HG03565 (cell line): Measurements from ENCODE around the gene DGAT2.
A peak's percentile ranks its signal among the peaks of the same experiment; 100 is the strongest.
"Not testable (repeated sequence)": the region's sequence is repeated elsewhere in the genome, so short reads cannot be mapped to it uniquely, and the experiment has no call there.

Source experiments
- ATAC-seq: cut with Tn5 transposase; IDR thresholded peaks from one replicate; pipeline ENCODE4 v1.9.1; 2021; ENCODE audit warnings: mild to moderate bottlenecking, moderate library complexity; ENCODE audit not compliant: unreplicated experiment

Gene DGAT2

GRCh38 chr11:75748729-75749273 lies 19.8 kb upstream of the DGAT2 start:
- not testable (repeated sequence) for ATAC-seq

GRCh38 chr11:75754933-75755332 lies 13.6 kb upstream of the DGAT2 start:
- ATAC-seq = not testable (repeated sequence)

- ATAC-seq = no peak
Measured at GRCh38 chr11:75757651-75758050, 10.9 kb upstream of the DGAT2 start.

DNA sequence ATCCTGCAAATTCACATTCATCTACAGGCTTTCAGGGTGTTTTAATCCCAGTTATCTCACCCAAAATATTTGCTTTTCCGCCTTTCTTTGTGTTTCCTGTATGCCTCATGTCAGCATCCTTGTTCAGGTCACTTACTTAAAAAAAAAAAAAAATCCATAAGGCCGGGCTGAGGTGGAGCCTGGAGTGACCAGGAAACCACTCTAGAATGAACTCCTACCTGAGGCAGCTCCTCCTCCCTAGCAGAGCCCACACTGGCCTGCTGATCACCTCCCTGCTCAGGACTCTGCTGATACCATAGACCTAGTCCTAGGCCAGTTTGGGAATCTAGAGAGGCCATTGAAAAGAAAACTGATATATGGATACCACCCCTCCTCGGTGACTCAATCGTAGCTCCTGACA lies 8.7 kb upstream of the DGAT2 start:
- no peak for ATAC-seq

GRCh38 chr11:75760243-75760642 lies 8.3 kb upstream of the DGAT2 start:
- no peak for ATAC-seq

GRCh38 chr11:75760710-75761493 lies 7.7 kb upstream of the DGAT2 start:
- ATAC-seq = no peak

DNA sequence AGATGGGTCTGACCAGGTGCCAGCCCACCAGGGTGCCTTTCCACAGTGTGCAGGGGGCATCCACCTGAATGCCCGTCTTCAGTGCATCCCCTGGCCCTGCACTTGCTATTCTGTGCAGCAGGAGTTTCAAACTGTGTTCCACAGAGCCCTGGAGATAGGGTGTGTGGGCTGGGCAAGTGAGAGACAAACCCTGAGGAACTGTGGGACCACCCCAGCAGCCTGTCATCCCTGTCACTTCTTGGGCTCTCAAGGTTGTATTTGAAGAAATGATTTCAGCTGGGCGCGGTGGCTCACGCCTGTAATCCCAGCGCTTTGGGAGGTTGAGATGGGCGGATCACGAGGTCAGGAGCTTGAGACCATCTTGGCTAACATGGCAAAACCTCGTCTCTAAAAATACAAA lies 6.4 kb upstream of the DGAT2 start:
- ATAC-seq = no peak

GRCh38 chr11:75762885-75763284 lies 5.7 kb upstream of the DGAT2 start:
- no peak for ATAC-seq

GRCh38 chr11:75763846-75764245 lies 4.7 kb upstream of the DGAT2 start:
- no peak for ATAC-seq

- ATAC-seq = no peak
Measured at GRCh38 chr11:75765116-75765515, 3.5 kb upstream of the DGAT2 start.

GRCh38 chr11:75766443-75767227 lies 1.9 kb upstream of the DGAT2 start:
- no peak for ATAC-seq

DNA sequence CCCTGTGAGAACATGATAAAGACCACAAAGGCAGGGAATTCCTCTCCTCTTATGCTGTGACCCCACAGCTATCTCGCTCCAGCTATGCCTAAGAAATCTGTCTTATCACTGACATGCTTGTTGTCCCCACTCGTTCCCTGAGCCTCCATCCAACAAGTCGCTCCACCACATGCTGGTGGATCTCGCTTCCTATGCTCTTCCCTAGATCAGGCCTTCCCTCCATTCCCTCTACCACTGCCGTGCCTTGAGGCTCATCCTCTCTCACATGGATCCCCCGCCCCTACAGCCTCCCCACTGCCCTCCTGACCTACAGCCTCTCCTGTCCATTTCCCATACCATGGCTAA lies 1.4 kb upstream of the DGAT2 start:
- no peak for ATAC-seq

DNA sequence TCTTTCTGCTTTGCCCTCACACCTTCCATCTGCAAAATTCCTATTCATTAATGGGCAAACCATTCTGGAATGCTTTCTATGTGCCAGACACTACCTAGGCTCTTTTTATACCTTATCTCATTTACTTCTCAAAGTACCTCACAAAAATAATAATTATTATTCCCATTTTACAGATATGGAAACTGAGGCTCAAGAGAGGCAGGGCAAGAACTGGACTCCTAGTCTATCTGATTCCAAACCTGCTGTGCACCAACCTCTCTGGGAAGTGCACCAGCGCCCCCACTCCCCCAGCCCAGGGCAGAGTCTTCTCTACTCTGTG lies 826 bp upstream of the DGAT2 start:
- ATAC-seq = no peak

DNA sequence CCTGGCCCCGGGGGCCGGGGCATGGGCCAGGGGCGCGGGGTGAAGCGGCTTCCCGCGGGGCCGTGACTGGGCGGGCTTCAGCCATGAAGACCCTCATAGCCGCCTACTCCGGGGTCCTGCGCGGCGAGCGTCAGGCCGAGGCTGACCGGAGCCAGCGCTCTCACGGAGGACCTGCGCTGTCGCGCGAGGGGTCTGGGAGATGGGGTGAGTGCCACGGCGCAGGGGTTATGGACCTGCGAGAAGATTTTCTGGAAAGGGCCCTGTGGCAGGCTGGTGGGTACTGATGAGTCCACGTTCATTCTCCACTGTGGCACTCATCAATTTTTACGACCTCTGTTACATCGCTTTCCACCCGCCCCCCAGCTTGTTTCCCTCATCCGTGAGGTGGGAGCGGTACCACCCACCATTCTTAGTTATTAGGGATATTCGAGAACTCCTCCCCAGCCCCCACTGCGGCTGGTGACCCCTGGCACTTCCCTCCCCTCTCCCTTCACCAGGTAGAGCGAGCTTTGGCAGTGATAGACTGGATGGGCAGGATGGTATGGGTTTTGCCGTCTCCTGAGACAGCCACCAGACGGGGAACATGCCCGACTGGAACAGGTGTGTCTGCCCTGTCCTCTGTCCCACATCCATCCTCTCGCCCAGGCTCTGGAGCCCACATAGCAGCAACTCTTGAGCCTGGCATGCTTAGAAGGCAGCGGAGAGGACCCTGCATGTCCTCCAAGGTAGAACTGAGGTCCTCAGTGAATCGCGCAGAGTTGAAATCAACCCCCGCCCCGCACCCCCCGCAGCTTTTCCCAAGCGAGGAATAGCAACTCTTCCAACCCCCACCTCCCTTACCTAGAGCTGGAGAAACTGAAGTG lies 562 bp downstream of the DGAT2 start:
- ATAC-seq = no peak

- no peak for ATAC-seq
Measured at GRCh38 chr11:75770102-75770501, 1.5 kb downstream of the DGAT2 start.

- no peak for ATAC-seq
Measured at GRCh38 chr11:75771646-75772410, 3.2 kb downstream of the DGAT2 start.

GRCh38 chr11:75773595-75774353 lies 5.2 kb downstream of the DGAT2 start:
- peak; percentile 78 for ATAC-seq

DNA sequence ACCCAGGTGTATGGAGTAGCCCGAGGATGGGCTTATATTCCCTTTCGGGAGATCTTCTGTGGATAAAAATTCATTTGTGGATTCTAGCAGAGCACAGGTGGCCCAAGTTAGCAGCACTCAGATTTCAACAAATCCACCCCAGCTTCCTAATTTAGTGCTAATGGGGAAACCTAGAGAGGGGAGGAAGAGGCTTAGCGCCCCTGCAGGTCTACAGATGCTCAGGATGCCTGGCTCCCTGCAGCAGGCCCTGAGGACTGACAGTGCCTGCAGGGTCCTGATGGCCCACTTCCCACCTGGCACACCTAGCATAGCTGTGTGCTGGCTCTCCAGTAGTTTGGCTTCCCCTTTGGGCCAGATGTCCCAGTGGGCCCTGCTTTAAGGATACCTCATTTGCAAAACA lies 6.5 kb downstream of the DGAT2 start:
- no peak for ATAC-seq

GRCh38 chr11:75776546-75776945 lies 8.0 kb downstream of the DGAT2 start:
- ATAC-seq = no peak
